Mesenchymal stem cell (in vitro differentiated cells and primary cell): ENCODE measurements around the gene BBLN.
"Not testable (repeated sequence)": the region's sequence is repeated elsewhere in the genome, so short reads cannot be mapped to it uniquely, and the experiment has no call there.

Experiments
- DNase-seq: peaks from one replicate; pipeline ENCODE4 v3.0.0-alpha.2; 2013
- H2AFZ ChIP-seq: one replicate; pipeline ENCODE4 v1.6.1; 2013; ENCODE audit warnings: low read depth, mild to moderate bottlenecking, control low read depth, inconsistent platforms, low read length, moderate library complexity
- H2AK5ac ChIP-seq: 2 replicates; pipeline ENCODE4 v1.6.1; 2013; ENCODE audit warnings: low read length, moderate library complexity, mild to moderate bottlenecking, inconsistent platforms; ENCODE audit not compliant: severe bottlenecking
- H2BK120ac ChIP-seq: one replicate; pipeline ENCODE4 v1.6.1; 2013; ENCODE audit warnings: low read depth, mild to moderate bottlenecking, inconsistent platforms, low read length, moderate library complexity
- H2BK12ac ChIP-seq, 2 experiments: one replicate each; pipeline ENCODE4 v1.6.1; 2013; ENCODE audit warnings: inconsistent platforms in 2 of 2, low read length in 2 of 2, mild to moderate bottlenecking in 2 of 2, moderate library complexity in 2 of 2, control low read depth in 1 of 2
- H2BK15ac ChIP-seq: one replicate; pipeline ENCODE4 v1.6.1; 2013; ENCODE audit warnings: mild to moderate bottlenecking, low read depth, inconsistent platforms; ENCODE audit not compliant: poor library complexity, severe bottlenecking
- H2BK5ac ChIP-seq: 2 replicates; pipeline ENCODE4 v1.6.1; 2013; ENCODE audit warnings: low read depth, mild to moderate bottlenecking, low read length, control low read depth, inconsistent platforms; ENCODE audit not compliant: poor library complexity, severe bottlenecking
- H3K14ac ChIP-seq, 2 experiments: one replicate each; pipeline ENCODE4 v1.6.1; 2013; ENCODE audit warnings: inconsistent platforms in 2 of 2, low read length in 2 of 2, control low read depth in 1 of 2, mild to moderate bottlenecking in 1 of 2, moderate library complexity in 1 of 2
- H3K18ac ChIP-seq, 2 experiments: one replicate each; pipeline ENCODE4 v1.6.1; 2013; ENCODE audit warnings: inconsistent platforms in 2 of 2, low read length in 2 of 2, control low read depth in 1 of 2, low read depth in 1 of 2, mild to moderate bottlenecking in 1 of 2
- H3K23ac ChIP-seq, 2 experiments: one replicate each; pipeline ENCODE4 v1.6.1; 2013; ENCODE audit warnings: inconsistent platforms in 2 of 2, low read length in 2 of 2, mild to moderate bottlenecking in 2 of 2, moderate library complexity in 2 of 2, control low read depth in 1 of 2
- H3K27ac ChIP-seq: 2 replicates; pipeline ENCODE4 v1.5.1; 2013; ENCODE audit warnings: mild to moderate bottlenecking, moderate library complexity, low read length, control low read depth, inconsistent platforms; ENCODE audit not compliant: poor library complexity, severe bottlenecking
- H3K27me3 ChIP-seq, 2 experiments: 2 replicates each; pipeline versions ENCODE4 v1.6.1 to v1.7.0; 2013; ENCODE audit warnings: low read length in 2 of 2, mild to moderate bottlenecking in 2 of 2, moderate library complexity in 2 of 2, control low read depth in 1 of 2, inconsistent platforms in 1 of 2; ENCODE audit not compliant: control insufficient read depth in 1 of 2, insufficient read depth in 1 of 2
- H3K36me3 ChIP-seq, 2 experiments: 2 replicates each; pipeline versions ENCODE4 v1.6.1 to v1.7.0; 2013; ENCODE audit warnings: low read length in 2 of 2, control low read depth in 1 of 2, inconsistent platforms in 1 of 2, low read depth in 1 of 2, mild to moderate bottlenecking in 1 of 2; ENCODE audit not compliant: insufficient read depth in 2 of 2, control insufficient read depth in 1 of 2
- H3K4ac ChIP-seq, 2 experiments: one replicate each; pipeline ENCODE4 v1.6.1; 2013; ENCODE audit warnings: inconsistent platforms in 2 of 2, low read length in 2 of 2, mild to moderate bottlenecking in 2 of 2, moderate library complexity in 2 of 2, control low read depth in 1 of 2, low read depth in 1 of 2
- H3K4me1 ChIP-seq: 2 replicates; pipeline ENCODE4 v1.6.1; 2013; ENCODE audit warnings: low read depth, low read length, control low read depth; ENCODE audit not compliant: control insufficient read depth, insufficient read depth
- H3K4me2 ChIP-seq: 2 replicates; pipeline ENCODE4 v1.6.1; 2013; ENCODE audit warnings: low read length, mild to moderate bottlenecking, inconsistent platforms; ENCODE audit not compliant: poor library complexity, severe bottlenecking
- H3K4me3 ChIP-seq, 2 experiments: 2 replicates each; pipeline versions ENCODE4 v1.5.1 to v1.7.0; 2013; ENCODE audit warnings: low read length in 2 of 2, mild to moderate bottlenecking in 2 of 2, control low read depth in 1 of 2, low read depth in 1 of 2; ENCODE audit not compliant: insufficient read depth in 1 of 2
- H3K79me1 ChIP-seq: replicated peaks from 2 replicates; pipeline ENCODE4 v1.6.1; 2013; ENCODE audit warnings: mild to moderate bottlenecking, control low read depth, low read length, inconsistent platforms; ENCODE audit not compliant: poor library complexity, severe bottlenecking
- H3K9ac ChIP-seq: 2 replicates; pipeline ENCODE4 v1.7.0; 2013; ENCODE audit warnings: mild to moderate bottlenecking, low read length, moderate library complexity
- H3K9me3 ChIP-seq: 2 replicates; pipeline ENCODE4 v1.7.0; 2013; ENCODE audit warnings: mild to moderate bottlenecking, low read length; ENCODE audit not compliant: control insufficient read depth
- H4K8ac ChIP-seq: one replicate; pipeline ENCODE4 v1.6.1; 2013; ENCODE audit warnings: inconsistent platforms, mild to moderate bottlenecking, low read length, moderate library complexity
- H4K91ac ChIP-seq: one replicate; pipeline ENCODE4 v1.6.1; 2013; ENCODE audit warnings: mild to moderate bottlenecking, low read length, inconsistent platforms
- WGBS: methylation state at CpG from one replicate; pipeline ENCODE4 v1.1.7; 2013; ENCODE audit warnings: mixed read lengths; 5-methylcytosine and 5-hydroxymethylcytosine counted together

BBLN gene

DNA sequence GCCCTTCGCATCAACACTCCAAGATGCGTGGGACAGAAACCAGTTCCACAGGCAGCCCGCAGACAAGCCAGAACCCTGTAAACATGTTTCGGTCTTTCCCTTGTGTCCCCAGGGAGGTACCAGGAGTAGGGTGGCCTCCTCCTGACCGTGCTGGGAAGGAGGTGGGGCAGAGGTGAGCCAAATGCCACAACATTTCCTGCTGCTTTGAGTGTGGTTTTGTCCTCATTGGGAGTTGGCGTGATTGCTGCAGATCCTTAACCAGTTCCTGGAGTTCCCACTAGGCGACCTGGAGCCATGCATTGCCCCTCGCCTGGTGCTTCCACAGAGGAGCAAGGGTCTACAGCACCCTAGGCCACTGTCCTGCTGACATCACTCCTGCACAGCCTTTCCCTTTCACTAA, 24.5 kb upstream of the BBLN start:
- H3K36me3 ChIP-seq, H3K23ac ChIP-seq, H3K18ac ChIP-seq, H2AFZ ChIP-seq, H2BK12ac ChIP-seq, H3K27ac ChIP-seq, H2BK15ac ChIP-seq, H3K4me3 ChIP-seq, H3K9ac ChIP-seq, H3K79me1 ChIP-seq, H2BK5ac ChIP-seq, DNase-seq, H3K4me2 ChIP-seq, H3K9me3 ChIP-seq, H3K4ac ChIP-seq, H4K8ac ChIP-seq: not testable (repeated sequence)
- Histone ChIP-seq H3K14ac (peak overlapping the region in 1 of 2 experiments; percentile 88), H3K27me3 (peaks cover 0 to 18% of the 10 kb centered on the region in 2 experiments), H4K91ac (peak overlapping the region; percentile 15), H2BK120ac (peak overlapping the region; percentile 19), H2AK5ac (peak overlapping the region; percentile 89), H3K4me1 (peaks cover 38% of the 10 kb centered on the region)
- WGBS: 81% methylated on average over 8 of the region's 8 CpGs

DNA sequence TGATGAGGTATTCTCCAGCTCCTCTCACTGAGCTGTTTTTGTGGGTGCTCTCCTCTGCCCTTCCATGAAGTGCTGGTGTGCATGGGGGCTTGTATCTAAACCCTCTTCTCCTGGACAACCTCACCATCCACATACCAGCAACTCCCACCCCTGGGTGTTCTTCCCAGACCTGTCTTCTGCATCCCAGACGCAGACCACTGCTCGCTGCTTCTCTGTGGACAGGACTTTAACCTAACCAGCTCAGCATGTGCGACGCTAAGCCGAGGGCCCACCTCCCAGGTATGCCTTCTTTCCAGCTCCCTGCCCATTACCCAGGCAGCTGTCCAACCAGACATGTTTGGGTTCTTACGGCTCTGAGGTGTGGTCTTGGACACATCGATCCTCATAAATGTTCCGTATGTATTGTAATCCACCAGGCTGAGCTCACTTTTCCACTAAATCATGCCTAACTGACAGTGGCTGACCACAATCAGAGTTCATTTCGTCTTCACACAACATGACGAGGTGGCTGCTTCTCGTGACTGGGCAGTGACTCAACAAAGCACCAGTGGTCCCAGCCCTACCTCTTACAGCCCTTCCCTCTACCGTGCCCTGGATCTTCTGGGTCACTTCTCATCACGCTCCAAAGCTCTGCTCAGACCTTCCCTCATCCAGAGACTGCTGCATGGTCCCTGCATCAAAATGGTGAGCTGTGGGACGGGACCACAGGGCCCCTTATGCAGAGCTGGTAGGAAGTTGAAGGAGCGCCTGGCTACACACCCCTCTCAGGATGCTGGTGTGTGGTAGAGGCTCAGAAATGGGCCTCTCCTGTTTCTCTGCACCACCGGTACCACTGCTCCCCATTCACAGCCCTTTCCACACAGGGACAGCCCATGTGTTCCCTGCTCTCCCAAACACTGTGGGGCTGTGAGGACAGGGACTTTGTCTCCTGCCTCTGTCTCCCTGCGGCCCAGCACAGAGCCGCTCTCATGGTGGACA, 23.0 kb upstream of the BBLN start:
- H3K27ac ChIP-seq: peak overlapping the region; percentile 61
- H2BK5ac ChIP-seq: no peak overlapping the region
- peaks cover 4% of the 10 kb centered on the region for H3K9me3 ChIP-seq
- no peaks in the 10 kb centered on the region for H3K36me3 ChIP-seq
- no peak overlapping the region for H3K23ac ChIP-seq
- no peak overlapping the region for H3K4me3 ChIP-seq
- no peak overlapping the region for H2BK15ac ChIP-seq
- H3K4me2 ChIP-seq: no peak overlapping the region
- DNase-seq: peak; percentile 82
- 64% methylated on average over 18 of the region's 18 CpGs for WGBS
- no peaks in the 10 kb centered on the region for H3K79me1 ChIP-seq
- no peak overlapping the region for H4K91ac ChIP-seq
- no peak overlapping the region for H3K4ac ChIP-seq
- H2AK5ac ChIP-seq: peak overlapping the region; percentile 44
- no peak overlapping the region for H2BK120ac ChIP-seq
- H3K27me3 ChIP-seq: peaks cover 0 to 18% of the 10 kb centered on the region in 2 experiments
- H3K9ac ChIP-seq: no peak overlapping the region
- peaks cover 27% of the 10 kb centered on the region for H3K4me1 ChIP-seq
- peak overlapping the region in 1 of 2 experiments; percentile 35 for H3K14ac ChIP-seq
- no peak overlapping the region for H2BK12ac ChIP-seq
- H2AFZ ChIP-seq: no peak overlapping the region
- no peak overlapping the region for H4K8ac ChIP-seq
- no peak overlapping the region for H3K18ac ChIP-seq

DNA sequence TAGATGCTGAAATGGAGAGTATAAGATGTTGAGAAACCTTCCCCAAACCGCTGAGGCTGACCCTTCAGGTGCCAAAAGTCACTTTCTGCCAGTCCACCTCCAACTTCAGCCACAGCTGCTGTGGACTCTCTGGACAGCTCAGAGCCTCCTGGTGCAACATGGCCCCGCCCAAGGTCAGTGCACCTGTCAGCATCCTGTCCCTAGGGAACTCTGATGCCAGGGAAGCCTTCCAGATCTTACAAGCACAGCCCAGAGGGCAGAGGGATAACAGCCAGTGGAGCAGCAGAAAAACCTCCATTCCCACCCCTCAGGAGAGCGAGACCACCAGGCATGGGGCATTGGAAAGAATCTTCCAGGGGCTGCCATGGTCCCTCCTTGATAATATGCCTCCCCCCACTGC, 22.1 kb upstream of the BBLN start:
- Histone ChIP-seq H4K8ac (no peak overlapping the region), H2BK120ac (no peak overlapping the region), H3K27ac (no peak overlapping the region), H3K27me3 (peaks cover 0 to 18% of the 10 kb centered on the region in 2 experiments), H3K4ac (no peak overlapping the region), H3K9me3 (peaks cover 4% of the 10 kb centered on the region), H3K9ac (no peak overlapping the region), H2AK5ac (peak overlapping the region; percentile 54), H2BK12ac (no peak overlapping the region), H2BK15ac (no peak overlapping the region), H3K23ac (no peak overlapping the region), H3K14ac (no peak overlapping the region), H3K4me3 (no peak overlapping the region), H3K4me1 (peaks cover 22% of the 10 kb centered on the region), H2BK5ac (no peak overlapping the region), H3K79me1 (no peaks in the 10 kb centered on the region), H3K4me2 (no peak overlapping the region), H2AFZ (no peak overlapping the region), H3K36me3 (no peaks in the 10 kb centered on the region), H4K91ac (peak overlapping the region; percentile 39), H3K18ac (no peak overlapping the region)
- WGBS: 91% methylated on average over 3 of the region's 3 CpGs
- DNase-seq: no peak

DNA sequence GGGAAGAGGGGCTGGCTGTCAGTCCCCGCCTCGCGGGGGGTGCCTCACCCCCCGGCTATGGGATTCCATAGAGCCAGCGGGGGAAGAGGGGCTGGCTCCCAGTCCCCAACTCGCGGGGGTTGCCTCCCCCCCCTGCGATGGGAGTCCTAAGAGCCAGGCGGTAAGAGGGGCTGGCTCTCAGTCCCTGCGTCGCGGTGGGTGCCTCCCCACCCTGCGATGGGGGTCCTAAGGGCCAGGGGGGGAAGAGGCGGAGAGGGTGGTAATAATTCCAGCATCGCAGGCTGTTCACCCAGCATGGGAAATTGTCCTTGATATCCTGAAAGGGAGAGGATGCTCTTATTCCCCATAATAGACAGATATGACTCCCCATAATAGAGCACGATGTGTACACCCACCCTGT, 20.4 kb upstream of the BBLN start:
- H2BK12ac ChIP-seq: no peak overlapping the region
- peaks cover 0 to 16% of the 10 kb centered on the region in 2 experiments for H3K27me3 ChIP-seq
- H2BK15ac ChIP-seq: no peak overlapping the region
- H4K8ac ChIP-seq: no peak overlapping the region
- no peak overlapping the region for H4K91ac ChIP-seq
- WGBS: 75% methylated on average over 7 of the region's 16 CpGs
- no peak overlapping the region for H3K4me3 ChIP-seq
- H3K4me1 ChIP-seq: peaks cover 22% of the 10 kb centered on the region
- H3K36me3 ChIP-seq: no peaks in the 10 kb centered on the region
- DNase-seq: no peak
- H3K23ac ChIP-seq: no peak overlapping the region
- no peak overlapping the region for H2BK5ac ChIP-seq
- H3K18ac ChIP-seq: no peak overlapping the region
- no peak overlapping the region for H3K27ac ChIP-seq
- H3K9me3 ChIP-seq: no peaks in the 10 kb centered on the region
- no peak overlapping the region for H2AK5ac ChIP-seq
- H3K79me1 ChIP-seq: no peaks in the 10 kb centered on the region
- H3K4me2 ChIP-seq: no peak overlapping the region
- no peak overlapping the region for H3K9ac ChIP-seq
- no peak overlapping the region for H3K4ac ChIP-seq
- H3K14ac ChIP-seq: no peak overlapping the region
- H2AFZ ChIP-seq: no peak overlapping the region
- no peak overlapping the region for H2BK120ac ChIP-seq
